Measurements from ENCODE around the gene GHR. TPM values are rescaled to one million over a fixed set of nuclear protein-coding genes. Genes with fewer than 3 reads are reported as not detected.
"Not testable (repeated sequence)": the region's sequence is repeated elsewhere in the genome, so short reads cannot be mapped to it uniquely, and the experiment has no call there.

GHR gene
- total RNA-seq, 1 experiment from 2014 or later: 0.05 TPM

- in situ Hi-C loops (cut with HindIII; ENCODE audit: low pct_unique_long_range_greater_than_20kb, low sequenced_read_pairs) (no loop called here), intact Hi-C loops (cut with micrococcal nuclease; ENCODE audit: unreplicated experiment) (no loop called here)
- TF ChIP-seq CTCF (IDR thresholded peaks at IDR 0.05): no peak
- TF ChIP-seq SIN3A (IDR thresholded peaks at IDR 0.05; ENCODE audit: borderline replicate concordance, insufficient read depth, low read depth, low read length): no peak
- TF ChIP-seq POLR2AphosphoS5 (IDR thresholded peaks at IDR 0.05; ENCODE audit: low read depth, low read length): no peak
- TF ChIP-seq REST (IDR thresholded peaks at IDR 0.05; ENCODE audit: insufficient read depth in 1 of 2, low read depth in 2 of 2, low read length in 1 of 2): no peak
- TF ChIP-seq TCF7L2 (IDR thresholded peaks at IDR 0.05; ENCODE audit: low read depth, low read length): no peak
- no peaks in the 10 kb centered on the region for H3K36me3 ChIP-seq (ENCODE audit: control insufficient read depth, insufficient read depth, low read length)
- no peaks in the 10 kb centered on the region for H3K27me3 ChIP-seq (ENCODE audit: control insufficient read depth, insufficient read depth, low read length)
- no peaks in the 10 kb centered on the region for H3K9me3 ChIP-seq (ENCODE audit: control insufficient read depth, insufficient read depth, low read depth, low read length)
- DNase-seq (ENCODE audit: low read depth, low spot score) (no peak), ATAC-seq (no peak)
- no TSS peak for BruUV-seq (replicated peaks)
- H3K4me1 ChIP-seq (ENCODE audit: control insufficient read depth, insufficient read depth, low read length): no peaks in the 10 kb centered on the region
- no peak overlapping the region for H3K4me3 ChIP-seq (ENCODE audit: low read depth in 2 of 2, low read length in 2 of 2)
- POLR2A ChIA-PET: no interaction called here
- H3K27ac ChIP-seq (ENCODE audit: low read length): no peak overlapping the region
- CTCF ChIA-PET: no interaction called here
These were observed 256.8 kb downstream of the GHR start for GRCh38 chr5:42680046-42680445.

- in situ Hi-C loops (cut with HindIII; ENCODE audit: low pct_unique_long_range_greater_than_20kb, low sequenced_read_pairs); DNase-seq (ENCODE audit: low read depth, low spot score); POLR2A ChIA-PET: not testable (repeated sequence)
These were observed 261.8 kb downstream of the GHR start for GRCh38 chr5:42685078-42685477.

GRCh38 chr5:42689391-42689790 is 266.2 kb downstream of the GHR start:
- BruUV-seq (replicated peaks): no TSS peak
- intact Hi-C loops (cut with micrococcal nuclease; ENCODE audit: unreplicated experiment): no loop called here
- no peak for DNase-seq (ENCODE audit: low read depth, low spot score)
- no peak for ATAC-seq
- no peak overlapping the region for H3K27ac ChIP-seq (ENCODE audit: low read length)
- no peaks in the 10 kb centered on the region for H3K4me1 ChIP-seq (ENCODE audit: control insufficient read depth, insufficient read depth, low read length)
- ChIA-PET POLR2A (no interaction called here), CTCF (no interaction called here)
- H3K27me3 ChIP-seq (ENCODE audit: control insufficient read depth, insufficient read depth, low read length): no peaks in the 10 kb centered on the region
- H3K9me3 ChIP-seq (ENCODE audit: control insufficient read depth, insufficient read depth, low read depth, low read length): no peaks in the 10 kb centered on the region
- TF ChIP-seq CTCF (IDR thresholded peaks at IDR 0.05) (no peak), POLR2AphosphoS5 (IDR thresholded peaks at IDR 0.05; ENCODE audit: low read depth, low read length) (no peak), TCF7L2 (IDR thresholded peaks at IDR 0.05; ENCODE audit: low read depth, low read length) (no peak), REST (IDR thresholded peaks at IDR 0.05; ENCODE audit: insufficient read depth in 1 of 2, low read depth in 2 of 2, low read length in 1 of 2) (no peak), SIN3A (IDR thresholded peaks at IDR 0.05; ENCODE audit: borderline replicate concordance, insufficient read depth, low read depth, low read length) (no peak)
- no peaks in the 10 kb centered on the region for H3K36me3 ChIP-seq (ENCODE audit: control insufficient read depth, insufficient read depth, low read length)
- H3K4me3 ChIP-seq (ENCODE audit: low read depth in 2 of 2, low read length in 2 of 2): no peak overlapping the region
- in situ Hi-C loops (cut with HindIII; ENCODE audit: low pct_unique_long_range_greater_than_20kb, low sequenced_read_pairs): no loop called here

More at GRCh38 chr5:42685078-42685477, 261.8 kb downstream of the GHR start:
- intact Hi-C loops (cut with micrococcal nuclease; ENCODE audit: unreplicated experiment); ATAC-seq; H3K4me1 ChIP-seq (ENCODE audit: control insufficient read depth, insufficient read depth, low read length); H3K27me3 ChIP-seq (ENCODE audit: control insufficient read depth, insufficient read depth, low read length); H3K4me3 ChIP-seq (ENCODE audit: low read depth in 2 of 2, low read length in 2 of 2); H3K36me3 ChIP-seq (ENCODE audit: control insufficient read depth, insufficient read depth, low read length); BruUV-seq (replicated peaks); H3K9me3 ChIP-seq (ENCODE audit: control insufficient read depth, insufficient read depth, low read depth, low read length); H3K27ac ChIP-seq (ENCODE audit: low read length); CTCF ChIA-PET: not testable (repeated sequence)

Data from Panc1 (cell line).